ENCODE results near the gene MACF1. TPM values are rescaled to one million over a fixed set of nuclear protein-coding genes. Genes with fewer than 3 reads are reported as not detected.
A peak's percentile ranks its signal among the peaks of the same experiment; 100 is the strongest.

The MACF1 gene
- total and polyA plus RNA-seq, 2 of the 13 experiments (the other 11 are each of a cell fraction or from before 2014, with no cell fraction given) = 36.7 to 65.4 TPM

DNA sequence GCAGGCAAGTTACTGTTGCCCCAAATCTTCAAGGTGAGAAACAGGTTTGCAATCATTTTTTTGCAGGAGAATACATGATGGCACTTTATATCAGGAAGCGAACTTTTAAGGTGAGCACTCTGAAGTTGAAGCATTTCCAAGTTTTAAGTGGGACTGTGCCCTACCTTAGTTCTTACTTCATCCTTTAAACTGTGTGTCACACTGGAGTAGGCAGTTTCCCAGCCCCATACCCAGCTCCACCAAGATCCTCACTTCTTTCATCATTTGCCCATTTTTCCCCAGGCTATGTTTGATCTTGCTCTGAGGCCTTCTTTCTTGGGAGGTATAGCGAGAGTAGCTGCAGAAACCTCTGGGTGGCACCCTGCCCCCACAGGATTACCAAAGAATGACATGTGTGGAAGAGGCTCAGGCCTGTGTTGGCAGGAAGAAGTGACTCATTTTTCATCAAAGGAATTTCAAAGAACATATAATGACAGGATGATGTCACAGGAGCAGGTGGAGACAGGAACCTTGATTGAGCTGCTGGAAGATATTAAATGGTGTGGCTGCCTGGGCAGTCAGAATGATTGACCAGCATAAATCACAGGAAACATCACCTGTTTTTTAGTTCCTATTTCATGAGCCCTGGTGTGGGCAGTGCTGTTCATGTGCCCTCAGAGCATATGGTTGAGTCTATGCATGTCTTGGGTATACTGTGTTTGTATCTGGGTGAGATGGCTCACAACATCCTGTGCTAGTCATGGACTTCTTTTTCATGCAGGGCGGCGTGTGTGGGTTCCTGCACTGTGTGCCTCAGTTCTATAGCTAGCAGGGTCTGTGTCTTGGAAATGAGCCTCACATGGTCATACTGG lies 20.8 kb upstream of the MACF1 start (continued):
- TF ChIP-seq ZNF800 (CRISPR knock-in tag; IDR thresholded peaks at IDR 0.05) (no peak), EP300 (IDR thresholded peaks at IDR 0.05; ENCODE audit: low read depth in 2 of 2, low read length in 2 of 2) (peak in 1 of 2 experiments; percentile 35; a peak in 1 of 4 replicates), EP300 (CRISPR knock-in tag; IDR thresholded peaks at IDR 0.05; ENCODE audit: borderline replicate concordance) (no peak; the same call in 1 of the 2 replicates), PHF20 (CRISPR knock-in tag; IDR thresholded peaks at IDR 0.05) (no peak), ZSCAN22 (CRISPR knock-in tag; IDR thresholded peaks at IDR 0.05) (no peak), ZNF34 (CRISPR knock-in tag; IDR thresholded peaks at IDR 0.05; ENCODE audit: borderline replicate concordance) (no peak), SP4 (CRISPR knock-in tag; IDR thresholded peaks at IDR 0.05) (no peak), THAP8 (CRISPR knock-in tag; IDR thresholded peaks at IDR 0.05; ENCODE audit: borderline replicate concordance) (no peak), IRX3 (CRISPR knock-in tag; IDR thresholded peaks at IDR 0.05; ENCODE audit: borderline replicate concordance, low read depth) (no peak), PBX2 (CRISPR knock-in tag; IDR thresholded peaks at IDR 0.05) (0 out of 2 replicates have a peak, but pooled peaks have one; percentile 23), ZNF124 (CRISPR knock-in tag; IDR thresholded peaks at IDR 0.05) (no peak), THAP11 (CRISPR knock-in tag; IDR thresholded peaks at IDR 0.05) (0 out of 2 replicates have a peak, but pooled peaks have one; percentile 26), ZNF264 (CRISPR knock-in tag; IDR thresholded peaks at IDR 0.05) (no peak), ZNF136 (CRISPR knock-in tag; IDR thresholded peaks at IDR 0.05; ENCODE audit: low read depth) (no peak)
- TF ChIP-seq, protein P1, sequence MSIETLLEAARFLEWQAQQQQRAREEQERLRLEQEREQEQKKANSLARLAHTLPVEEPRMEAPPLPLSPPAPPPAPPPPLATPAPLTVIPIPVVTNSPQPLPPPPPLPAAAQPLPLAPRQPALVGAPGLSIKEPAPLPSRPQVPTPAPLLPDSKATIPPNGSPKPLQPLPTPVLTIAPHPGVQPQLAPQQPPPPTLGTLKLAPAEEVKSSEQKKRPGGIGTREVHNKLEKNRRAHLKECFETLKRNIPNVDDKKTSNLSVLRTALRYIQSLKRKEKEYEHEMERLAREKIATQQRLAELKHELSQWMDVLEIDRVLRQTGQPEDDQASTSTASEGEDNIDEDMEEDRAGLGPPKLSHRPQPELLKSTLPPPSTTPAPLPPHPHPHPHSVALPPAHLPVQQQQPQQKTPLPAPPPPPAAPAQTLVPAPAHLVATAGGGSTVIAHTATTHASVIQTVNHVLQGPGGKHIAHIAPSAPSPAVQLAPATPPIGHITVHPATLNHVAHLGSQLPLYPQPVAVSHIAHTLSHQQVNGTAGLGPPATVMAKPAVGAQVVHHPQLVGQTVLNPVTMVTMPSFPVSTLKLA (IDR thresholded peaks at IDR 0.05) = no peak
- TF ChIP-seq, protein P2, sequence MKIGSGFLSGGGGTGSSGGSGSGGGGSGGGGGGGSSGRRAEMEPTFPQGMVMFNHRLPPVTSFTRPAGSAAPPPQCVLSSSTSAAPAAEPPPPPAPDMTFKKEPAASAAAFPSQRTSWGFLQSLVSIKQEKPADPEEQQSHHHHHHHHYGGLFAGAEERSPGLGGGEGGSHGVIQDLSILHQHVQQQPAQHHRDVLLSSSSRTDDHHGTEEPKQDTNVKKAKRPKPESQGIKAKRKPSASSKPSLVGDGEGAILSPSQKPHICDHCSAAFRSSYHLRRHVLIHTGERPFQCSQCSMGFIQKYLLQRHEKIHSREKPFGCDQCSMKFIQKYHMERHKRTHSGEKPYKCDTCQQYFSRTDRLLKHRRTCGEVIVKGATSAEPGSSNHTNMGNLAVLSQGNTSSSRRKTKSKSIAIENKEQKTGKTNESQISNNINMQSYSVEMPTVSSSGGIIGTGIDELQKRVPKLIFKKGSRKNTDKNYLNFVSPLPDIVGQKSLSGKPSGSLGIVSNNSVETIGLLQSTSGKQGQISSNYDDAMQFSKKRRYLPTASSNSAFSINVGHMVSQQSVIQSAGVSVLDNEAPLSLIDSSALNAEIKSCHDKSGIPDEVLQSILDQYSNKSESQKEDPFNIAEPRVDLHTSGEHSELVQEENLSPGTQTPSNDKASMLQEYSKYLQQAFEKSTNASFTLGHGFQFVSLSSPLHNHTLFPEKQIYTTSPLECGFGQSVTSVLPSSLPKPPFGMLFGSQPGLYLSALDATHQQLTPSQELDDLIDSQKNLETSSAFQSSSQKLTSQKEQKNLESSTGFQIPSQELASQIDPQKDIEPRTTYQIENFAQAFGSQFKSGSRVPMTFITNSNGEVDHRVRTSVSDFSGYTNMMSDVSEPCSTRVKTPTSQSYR (CRISPR knock-in tag; IDR thresholded peaks at IDR 0.05; ENCODE audit: borderline replicate concordance) = peak; percentile 51; the same call in 1 of the 2 replicates
- TF ChIP-seq, protein P3, sequence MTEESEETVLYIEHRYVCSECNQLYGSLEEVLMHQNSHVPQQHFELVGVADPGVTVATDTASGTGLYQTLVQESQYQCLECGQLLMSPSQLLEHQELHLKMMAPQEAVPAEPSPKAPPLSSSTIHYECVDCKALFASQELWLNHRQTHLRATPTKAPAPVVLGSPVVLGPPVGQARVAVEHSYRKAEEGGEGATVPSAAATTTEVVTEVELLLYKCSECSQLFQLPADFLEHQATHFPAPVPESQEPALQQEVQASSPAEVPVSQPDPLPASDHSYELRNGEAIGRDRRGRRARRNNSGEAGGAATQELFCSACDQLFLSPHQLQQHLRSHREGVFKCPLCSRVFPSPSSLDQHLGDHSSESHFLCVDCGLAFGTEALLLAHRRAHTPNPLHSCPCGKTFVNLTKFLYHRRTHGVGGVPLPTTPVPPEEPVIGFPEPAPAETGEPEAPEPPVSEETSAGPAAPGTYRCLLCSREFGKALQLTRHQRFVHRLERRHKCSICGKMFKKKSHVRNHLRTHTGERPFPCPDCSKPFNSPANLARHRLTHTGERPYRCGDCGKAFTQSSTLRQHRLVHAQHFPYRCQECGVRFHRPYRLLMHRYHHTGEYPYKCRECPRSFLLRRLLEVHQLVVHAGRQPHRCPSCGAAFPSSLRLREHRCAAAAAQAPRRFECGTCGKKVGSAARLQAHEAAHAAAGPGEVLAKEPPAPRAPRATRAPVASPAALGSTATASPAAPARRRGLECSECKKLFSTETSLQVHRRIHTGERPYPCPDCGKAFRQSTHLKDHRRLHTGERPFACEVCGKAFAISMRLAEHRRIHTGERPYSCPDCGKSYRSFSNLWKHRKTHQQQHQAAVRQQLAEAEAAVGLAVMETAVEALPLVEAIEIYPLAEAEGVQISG (CRISPR knock-in tag; IDR thresholded peaks at IDR 0.05) = no peak

All from HepG2 (cell line).